LNCAP (cell line): Measurements from ENCODE around the gene PRICKLE2.

Source experiments
- TF ChIP-seq, protein P1 (sequence below): fragments of 450-650 bp; IDR thresholded peaks from 2 replicates; pipeline ENCODE4 v1.5.1; 2017; ENCODE audit warnings: mild to moderate bottlenecking

Gene PRICKLE2

DNA sequence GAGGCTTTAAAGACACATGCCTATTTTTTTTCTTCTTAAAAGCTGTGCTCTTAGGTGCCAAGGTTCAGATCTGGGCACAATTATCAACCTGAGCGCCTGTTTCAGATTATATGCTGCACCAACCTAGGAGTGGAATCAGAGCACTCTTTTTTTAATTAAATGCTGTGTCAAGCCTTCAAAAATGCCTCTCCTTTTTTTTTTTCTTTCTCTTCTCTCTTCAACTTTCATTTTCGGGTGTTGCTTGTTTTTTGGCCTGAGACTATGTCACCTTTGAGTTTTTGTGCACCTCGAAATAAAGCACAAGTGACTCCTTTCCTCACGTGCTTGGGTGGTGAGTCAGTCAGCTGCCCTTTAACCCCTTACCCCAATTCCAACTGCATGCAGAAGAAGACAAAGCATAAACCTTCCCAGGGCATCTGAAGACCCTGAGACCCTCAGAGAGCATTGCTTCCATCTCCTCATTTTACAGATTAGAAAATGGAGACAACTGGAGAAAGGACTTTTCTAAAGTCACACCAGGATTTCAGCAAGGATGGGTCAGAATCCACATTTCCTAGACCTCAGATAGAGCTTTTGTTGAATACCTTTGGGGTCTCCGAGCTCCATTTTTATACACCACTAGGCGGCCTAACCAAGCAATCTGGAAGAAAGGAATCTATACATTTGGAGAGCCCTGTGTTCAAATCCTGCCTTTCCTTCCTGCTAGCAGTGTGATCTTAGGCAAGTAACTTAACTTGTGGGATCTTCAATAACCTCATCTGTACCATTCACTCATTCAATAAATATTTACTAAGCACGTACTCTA lies 631 bp upstream of the PRICKLE2 start:
- TF ChIP-seq, protein P1, sequence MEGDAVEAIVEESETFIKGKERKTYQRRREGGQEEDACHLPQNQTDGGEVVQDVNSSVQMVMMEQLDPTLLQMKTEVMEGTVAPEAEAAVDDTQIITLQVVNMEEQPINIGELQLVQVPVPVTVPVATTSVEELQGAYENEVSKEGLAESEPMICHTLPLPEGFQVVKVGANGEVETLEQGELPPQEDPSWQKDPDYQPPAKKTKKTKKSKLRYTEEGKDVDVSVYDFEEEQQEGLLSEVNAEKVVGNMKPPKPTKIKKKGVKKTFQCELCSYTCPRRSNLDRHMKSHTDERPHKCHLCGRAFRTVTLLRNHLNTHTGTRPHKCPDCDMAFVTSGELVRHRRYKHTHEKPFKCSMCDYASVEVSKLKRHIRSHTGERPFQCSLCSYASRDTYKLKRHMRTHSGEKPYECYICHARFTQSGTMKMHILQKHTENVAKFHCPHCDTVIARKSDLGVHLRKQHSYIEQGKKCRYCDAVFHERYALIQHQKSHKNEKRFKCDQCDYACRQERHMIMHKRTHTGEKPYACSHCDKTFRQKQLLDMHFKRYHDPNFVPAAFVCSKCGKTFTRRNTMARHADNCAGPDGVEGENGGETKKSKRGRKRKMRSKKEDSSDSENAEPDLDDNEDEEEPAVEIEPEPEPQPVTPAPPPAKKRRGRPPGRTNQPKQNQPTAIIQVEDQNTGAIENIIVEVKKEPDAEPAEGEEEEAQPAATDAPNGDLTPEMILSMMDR: no peak

DNA sequence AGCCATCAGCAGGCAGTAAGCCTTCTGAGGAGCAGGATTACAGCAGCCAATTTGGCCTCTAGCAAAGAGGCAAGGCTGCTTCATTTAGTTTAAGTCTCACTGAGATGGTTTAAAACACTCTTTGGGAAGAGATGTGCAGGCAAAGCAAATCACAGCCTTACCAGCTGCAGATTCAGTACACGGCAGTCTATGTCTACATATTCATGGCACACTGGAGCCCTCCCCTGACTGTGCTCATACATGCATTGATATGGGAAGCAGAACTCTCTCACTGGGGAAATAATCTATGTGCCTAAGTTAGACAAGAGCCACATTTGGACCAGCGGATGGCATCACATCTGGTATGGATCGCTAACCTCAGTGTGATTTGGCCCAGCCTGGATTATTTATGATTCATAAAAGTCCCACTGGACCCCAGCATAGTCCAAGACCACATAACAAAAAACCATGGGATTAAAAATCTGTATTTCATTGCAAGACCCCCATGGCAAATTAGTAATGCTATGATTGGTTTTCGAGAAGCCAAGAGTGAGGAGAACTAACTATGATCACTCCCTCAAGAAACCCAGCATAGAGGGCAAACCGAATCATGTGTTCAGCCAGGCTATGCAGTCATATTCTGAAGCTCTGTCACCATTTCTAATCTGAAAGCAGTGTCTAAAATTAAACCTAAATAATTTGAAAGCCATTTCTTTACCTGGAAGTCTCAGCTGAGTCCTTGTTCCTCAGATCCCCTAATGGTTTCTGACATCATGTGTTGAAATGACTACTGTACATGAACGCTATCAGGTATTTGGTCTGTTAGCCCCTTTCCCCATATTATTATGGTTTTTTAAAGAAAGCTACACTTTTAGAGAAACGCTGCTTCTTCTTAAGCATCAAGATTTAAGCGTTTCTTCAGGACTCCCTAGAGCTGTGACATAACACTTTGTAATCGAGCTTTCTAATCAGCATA lies 1.2 kb downstream of the PRICKLE2 start:
- TF ChIP-seq, protein P1: no peak

DNA sequence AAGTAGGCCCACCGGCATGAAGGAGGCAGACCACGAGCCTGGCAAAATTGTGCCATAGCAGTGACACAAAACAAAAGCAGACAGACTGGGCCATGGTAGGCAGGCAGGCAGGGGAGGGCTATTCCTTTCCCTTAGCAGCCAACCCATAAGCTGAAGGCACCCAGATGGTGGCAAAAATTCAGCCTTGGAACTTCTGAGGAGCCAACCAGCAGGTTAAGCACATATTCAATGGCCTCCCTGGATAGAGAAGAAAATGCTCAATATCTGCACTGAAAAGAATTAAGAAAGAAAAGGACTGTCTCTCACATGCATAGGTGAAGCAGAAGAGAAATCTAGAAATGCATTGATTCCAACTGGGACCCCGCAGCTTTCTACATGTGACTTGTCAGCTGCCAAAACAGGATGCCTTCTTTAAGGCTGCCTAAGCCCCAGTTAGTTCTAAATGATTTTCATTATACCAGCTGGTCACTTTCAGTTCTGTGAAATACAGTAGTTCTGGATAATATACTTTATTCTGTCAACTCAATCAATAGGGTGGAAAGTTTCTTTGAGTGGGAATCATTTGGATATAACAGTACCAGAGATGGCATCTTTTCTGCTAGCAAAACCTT lies 2.7 kb downstream of the PRICKLE2 start:
- TF ChIP-seq, protein P1: no peak

- TF ChIP-seq, protein P1: no peak
Measured at GRCh38 chr3:64221571-64222257, 3.6 kb downstream of the PRICKLE2 start.

DNA sequence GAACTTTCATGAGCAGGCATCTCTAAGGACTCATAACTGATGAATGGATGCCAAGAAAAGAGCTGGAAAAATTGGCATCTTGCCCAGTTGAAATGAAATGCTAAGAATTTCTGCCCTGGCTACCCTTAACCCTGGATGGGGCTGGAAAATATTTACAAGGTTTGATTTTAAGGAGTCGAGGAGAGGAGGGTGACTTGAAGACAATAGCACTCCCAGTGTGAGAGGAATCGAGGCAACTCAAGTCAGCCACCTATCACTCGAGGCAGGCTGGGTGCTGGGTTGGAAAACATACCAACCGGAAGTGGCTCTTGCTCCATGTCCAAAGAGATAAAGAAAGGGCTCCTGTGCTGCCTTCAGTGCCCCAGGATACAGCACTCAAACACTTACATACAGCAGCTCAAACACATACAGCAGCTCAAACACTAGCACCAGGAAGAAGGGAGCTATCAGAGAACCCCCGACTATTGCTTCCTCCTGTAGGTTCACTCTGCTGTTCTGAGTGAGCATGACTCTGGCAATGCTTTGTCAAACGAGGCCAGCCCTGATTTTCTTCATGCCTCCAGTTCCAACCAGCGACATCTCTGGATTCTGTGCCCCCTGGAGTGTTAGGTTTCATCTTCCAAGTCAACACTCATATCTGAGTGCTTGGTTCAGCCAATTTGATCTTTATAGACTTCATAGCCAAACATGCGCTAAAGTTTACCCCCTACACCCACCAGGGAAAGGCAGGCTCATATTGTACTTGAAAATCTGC lies 4.9 kb downstream of the PRICKLE2 start:
- TF ChIP-seq, protein P1: no peak

DNA sequence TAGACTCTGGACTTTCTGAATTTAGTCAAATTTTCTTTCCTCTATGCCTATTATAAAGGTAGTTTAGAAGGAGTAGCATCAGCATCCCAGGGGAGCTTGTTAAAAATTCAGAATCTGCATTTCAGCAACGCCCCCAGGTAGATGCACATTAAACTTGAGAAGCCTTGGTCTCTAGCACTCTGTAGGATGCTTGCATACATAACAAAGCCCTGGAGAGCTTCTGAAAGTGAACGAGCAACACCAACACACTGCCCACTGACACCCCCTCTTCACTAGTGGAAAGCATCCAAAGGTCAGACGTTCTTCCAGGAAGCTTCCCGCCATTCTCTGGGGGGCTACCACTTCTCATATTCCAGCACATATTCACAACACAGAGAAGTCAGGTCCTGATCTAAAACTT lies 6.5 kb downstream of the PRICKLE2 start:
- TF ChIP-seq, protein P1: no peak
